ENCODE data around the gene ST7. TPM values are rescaled to one million over a fixed set of nuclear protein-coding genes. Genes with fewer than 3 reads are reported as not detected.
A peak's percentile ranks its signal among the peaks of the same experiment; 100 is the strongest.

Gene ST7
- total RNA-seq, 1 experiment from 2014 or later, result 12.4 TPM

- peak overlapping the region; percentile 74 for H3K27ac Mint-ChIP-seq
- no peak for ATAC-seq
- H3K9me3 Mint-ChIP-seq, result peaks cover 10% of the 10 kb centered on the region
Observed at GRCh38 chr7:117075934-117076333, 122.6 kb downstream of the ST7 start.

GRCh38 chr7:117076426-117076943, 123.2 kb downstream of the ST7 start:
- peaks cover 5% of the 10 kb centered on the region for H3K36me3 Mint-ChIP-seq
- no peak overlapping the region for H3K4me3 Mint-ChIP-seq
- H3K4me1 Mint-ChIP-seq, result peaks cover 25% of the 10 kb centered on the region
- H3K27me3 Mint-ChIP-seq (ENCODE audit: low read depth), result no peaks in the 10 kb centered on the region
- H3K27ac Mint-ChIP-seq, result no peak overlapping the region
- no peak for DNase-seq (ENCODE audit: low spot score)
- CTCF ChIA-PET, result interaction anchor here (1.3 kb wide), 1 partner anchor 51 kb away, joined by 3 read pairs; no protein-coding TSS in a partner anchor
- POLR2A ChIA-PET, result no interaction called here
- H3K9me3 Mint-ChIP-seq, result peaks cover 10% of the 10 kb centered on the region
- peak; percentile 60 for ATAC-seq
- TF ChIP-seq ZNF317 (CRISPR knock-in tag; IDR thresholded peaks at IDR 0.05; ENCODE audit: borderline replicate concordance, low read depth), result no peak
- TF ChIP-seq, protein P1, sequence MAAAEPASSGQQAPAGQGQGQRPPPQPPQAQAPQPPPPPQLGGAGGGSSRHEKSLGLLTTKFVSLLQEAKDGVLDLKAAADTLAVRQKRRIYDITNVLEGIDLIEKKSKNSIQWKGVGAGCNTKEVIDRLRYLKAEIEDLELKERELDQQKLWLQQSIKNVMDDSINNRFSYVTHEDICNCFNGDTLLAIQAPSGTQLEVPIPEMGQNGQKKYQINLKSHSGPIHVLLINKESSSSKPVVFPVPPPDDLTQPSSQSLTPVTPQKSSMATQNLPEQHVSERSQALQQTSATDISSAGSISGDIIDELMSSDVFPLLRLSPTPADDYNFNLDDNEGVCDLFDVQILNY (CRISPR knock-in tag; IDR thresholded peaks at IDR 0.05), result no peak
- TF ChIP-seq FOXK1 (CRISPR knock-in tag; IDR thresholded peaks at IDR 0.05), result no peak
- TF ChIP-seq E2F1 (CRISPR knock-in tag; IDR thresholded peaks at IDR 0.05), result no peak
- TF ChIP-seq HMGA2 (CRISPR knock-in tag; IDR thresholded peaks at IDR 0.05), result no peak
- no peak for TF ChIP-seq IRF1 (CRISPR knock-in tag; IDR thresholded peaks at IDR 0.05)
- TF ChIP-seq ZNF138 (CRISPR knock-in tag; conservative IDR thresholded peaks at IDR 0.05), result no peak
- no peak for TF ChIP-seq TCF7 (CRISPR knock-in tag; IDR thresholded peaks at IDR 0.05; ENCODE audit: low read depth)
- no peak for TF ChIP-seq ATF1 (CRISPR knock-in tag; IDR thresholded peaks at IDR 0.05)
- no peak for TF ChIP-seq ERG (CRISPR knock-in tag; IDR thresholded peaks at IDR 0.05)

More at GRCh38 chr7:117075934-117076333, 122.6 kb downstream of the ST7 start:
- no peaks in the 10 kb centered on the region for H3K27me3 Mint-ChIP-seq (ENCODE audit: low read depth)
- H3K4me3 Mint-ChIP-seq, result no peak overlapping the region
- POLR2A ChIA-PET, result no interaction called here
- H3K36me3 Mint-ChIP-seq, result peaks cover 5% of the 10 kb centered on the region
- H3K4me1 Mint-ChIP-seq, result peaks cover 25% of the 10 kb centered on the region
- DNase-seq (ENCODE audit: low spot score), result no peak
- TF ChIP-seq ATF1 (CRISPR knock-in tag; IDR thresholded peaks at IDR 0.05) (no peak), ERG (CRISPR knock-in tag; IDR thresholded peaks at IDR 0.05) (no peak), SOX15 (CRISPR knock-in tag; IDR thresholded peaks at IDR 0.05) (no peak), USF2 (CRISPR knock-in tag; IDR thresholded peaks at IDR 0.05) (no peak), ETV6 (CRISPR knock-in tag; IDR thresholded peaks at IDR 0.05) (no peak), ZBTB21 (CRISPR knock-in tag; IDR thresholded peaks at IDR 0.05; ENCODE audit: borderline replicate concordance) (no peak), NFE2L1 (CRISPR knock-in tag; IDR thresholded peaks at IDR 0.05) (no peak), MXD4 (CRISPR knock-in tag; IDR thresholded peaks at IDR 0.05; ENCODE audit: borderline replicate concordance) (no peak), GRHL2 (CRISPR knock-in tag; IDR thresholded peaks at IDR 0.05; ENCODE audit: insufficient replicate concordance, severe bottlenecking) (no peak), GTF2I (CRISPR knock-in tag; conservative IDR thresholded peaks at IDR 0.05) (no peak)
- TF ChIP-seq, protein P2, sequence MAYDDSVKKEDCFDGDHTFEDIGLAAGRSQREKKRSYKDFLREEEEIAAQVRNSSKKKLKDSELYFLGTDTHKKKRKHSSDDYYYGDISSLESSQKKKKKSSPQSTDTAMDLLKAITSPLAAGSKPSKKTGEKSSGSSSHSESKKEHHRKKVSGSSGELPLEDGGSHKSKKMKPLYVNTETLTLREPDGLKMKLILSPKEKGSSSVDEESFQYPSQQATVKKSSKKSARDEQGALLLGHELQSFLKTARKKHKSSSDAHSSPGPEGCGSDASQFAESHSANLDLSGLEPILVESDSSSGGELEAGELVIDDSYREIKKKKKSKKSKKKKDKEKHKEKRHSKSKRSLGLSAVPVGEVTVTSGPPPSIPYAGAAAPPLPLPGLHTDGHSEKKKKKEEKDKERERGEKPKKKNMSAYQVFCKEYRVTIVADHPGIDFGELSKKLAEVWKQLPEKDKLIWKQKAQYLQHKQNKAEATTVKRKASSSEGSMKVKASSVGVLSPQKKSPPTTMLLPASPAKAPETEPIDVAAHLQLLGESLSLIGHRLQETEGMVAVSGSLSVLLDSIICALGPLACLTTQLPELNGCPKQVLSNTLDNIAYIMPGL (CRISPR knock-in tag; IDR thresholded peaks at IDR 0.05), result no peak
- TF ChIP-seq, protein P3, sequence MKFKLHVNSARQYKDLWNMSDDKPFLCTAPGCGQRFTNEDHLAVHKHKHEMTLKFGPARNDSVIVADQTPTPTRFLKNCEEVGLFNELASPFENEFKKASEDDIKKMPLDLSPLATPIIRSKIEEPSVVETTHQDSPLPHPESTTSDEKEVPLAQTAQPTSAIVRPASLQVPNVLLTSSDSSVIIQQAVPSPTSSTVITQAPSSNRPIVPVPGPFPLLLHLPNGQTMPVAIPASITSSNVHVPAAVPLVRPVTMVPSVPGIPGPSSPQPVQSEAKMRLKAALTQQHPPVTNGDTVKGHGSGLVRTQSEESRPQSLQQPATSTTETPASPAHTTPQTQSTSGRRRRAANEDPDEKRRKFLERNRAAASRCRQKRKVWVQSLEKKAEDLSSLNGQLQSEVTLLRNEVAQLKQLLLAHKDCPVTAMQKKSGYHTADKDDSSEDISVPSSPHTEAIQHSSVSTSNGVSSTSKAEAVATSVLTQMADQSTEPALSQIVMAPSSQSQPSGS (CRISPR knock-in tag; IDR thresholded peaks at IDR 0.05; ENCODE audit: borderline replicate concordance, low read depth), result no peak
- TF ChIP-seq, protein P4, sequence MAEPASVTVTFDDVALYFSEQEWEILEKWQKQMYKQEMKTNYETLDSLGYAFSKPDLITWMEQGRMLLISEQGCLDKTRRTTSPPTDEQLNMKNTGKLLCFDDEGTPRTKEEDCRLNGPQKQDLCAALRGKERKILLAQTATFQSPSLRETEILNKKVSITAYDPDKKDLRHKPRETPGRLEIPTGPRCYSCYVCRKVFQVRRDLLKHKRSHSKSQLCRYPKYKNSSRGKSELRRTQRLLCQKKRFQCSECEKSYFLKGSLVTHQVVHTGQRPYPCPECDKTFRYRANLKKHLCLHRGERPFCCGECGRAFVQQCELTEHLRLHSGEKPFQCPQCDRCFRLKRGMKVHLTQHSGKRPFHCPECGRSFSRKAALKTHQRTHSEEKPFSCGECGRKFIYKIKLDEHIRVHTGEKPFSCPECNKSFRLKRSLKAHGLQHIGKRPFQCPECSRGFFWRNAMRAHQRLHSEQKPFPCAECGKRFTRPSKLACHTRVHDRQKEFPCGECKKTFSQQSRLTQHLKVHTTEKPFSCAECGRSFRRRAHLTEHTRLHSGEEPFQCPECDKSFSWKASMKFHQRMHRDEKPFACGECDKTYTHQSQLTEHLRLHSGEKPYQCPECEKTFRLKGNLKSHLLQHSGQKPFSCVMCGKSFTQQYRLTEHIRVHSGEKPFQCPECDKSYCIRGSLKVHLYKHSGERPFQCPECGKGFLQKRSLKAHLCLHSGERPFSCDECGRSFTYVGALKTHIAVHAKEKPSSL (CRISPR knock-in tag; conservative IDR thresholded peaks at IDR 0.05), result no peak
- CTCF ChIA-PET, result interaction anchor here (1.3 kb wide), 1 partner anchor 51 kb away, joined by 3 read pairs; no protein-coding TSS in a partner anchor

All from WTC11 (cell line).